ENCODE data around the gene CDK6. TPM values are rescaled to one million over a fixed set of nuclear protein-coding genes. Genes with fewer than 3 reads are reported as not detected.

CDK6 gene
- total and polyA plus RNA-seq, 4 donors = 1.6 to 66.4 (median 12.1) TPM

DNA sequence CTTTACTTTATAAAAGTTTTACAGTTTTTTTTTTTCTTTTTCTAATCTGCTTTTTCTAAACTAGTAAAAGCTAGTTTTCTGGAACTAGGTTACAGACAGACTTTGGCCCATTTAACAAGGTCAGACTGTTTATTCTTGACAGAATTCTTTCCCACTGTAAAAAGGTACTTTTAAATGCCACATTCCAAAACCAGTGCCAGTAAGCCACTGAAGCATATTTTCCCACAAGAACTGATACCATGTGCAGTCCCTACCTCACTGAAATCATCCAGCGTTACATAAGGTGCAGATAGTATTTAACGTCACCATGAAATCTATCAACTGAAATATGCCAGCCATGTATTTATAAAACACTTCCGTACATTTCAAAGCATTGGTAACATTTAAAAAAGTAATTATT lies 121.6 kb downstream of the CDK6 start:
- peaks cover 0 to 19% (median 0%) of the 10 kb centered on the region in 5 donors for H3K4me1 ChIP-seq (ENCODE audit: control insufficient read depth in 5 of 5, insufficient read depth in 5 of 5, low read length in 5 of 5)
- no peak overlapping the region for H3K27ac ChIP-seq (ENCODE audit: low read depth in 1 of 2, low read length in 1 of 2)
- no peaks in the 10 kb centered on the region for H3K27me3 ChIP-seq (ENCODE audit: control insufficient read depth in 3 of 3, insufficient read depth in 3 of 3, low read length in 2 of 3)
- no peak overlapping the region for H3K9ac ChIP-seq (ENCODE audit: insufficient read depth in 1 of 2, low read length in 2 of 2)
- H3K36me3 ChIP-seq (ENCODE audit: control insufficient read depth in 4 of 4, insufficient read depth in 4 of 4, low read length in 4 of 4) = peaks cover 0 to 18% (median 1%) of the 10 kb centered on the region in 4 donors
- no peaks in the 10 kb centered on the region for H3K9me3 ChIP-seq (ENCODE audit: control insufficient read depth in 4 of 4, insufficient read depth in 3 of 4, low read length in 3 of 4)
- no peak overlapping the region for H3K4me3 ChIP-seq
- 74 to 81% methylated on average over 3 of the region's 3 CpGs for WGBS, 2 donors
- ATAC-seq (ENCODE audit: insufficient read depth, low FRiP score) (no peak), DNase-seq (peak in 1 of 3 donors; percentile 32)
- TF ChIP-seq, protein P1, sequence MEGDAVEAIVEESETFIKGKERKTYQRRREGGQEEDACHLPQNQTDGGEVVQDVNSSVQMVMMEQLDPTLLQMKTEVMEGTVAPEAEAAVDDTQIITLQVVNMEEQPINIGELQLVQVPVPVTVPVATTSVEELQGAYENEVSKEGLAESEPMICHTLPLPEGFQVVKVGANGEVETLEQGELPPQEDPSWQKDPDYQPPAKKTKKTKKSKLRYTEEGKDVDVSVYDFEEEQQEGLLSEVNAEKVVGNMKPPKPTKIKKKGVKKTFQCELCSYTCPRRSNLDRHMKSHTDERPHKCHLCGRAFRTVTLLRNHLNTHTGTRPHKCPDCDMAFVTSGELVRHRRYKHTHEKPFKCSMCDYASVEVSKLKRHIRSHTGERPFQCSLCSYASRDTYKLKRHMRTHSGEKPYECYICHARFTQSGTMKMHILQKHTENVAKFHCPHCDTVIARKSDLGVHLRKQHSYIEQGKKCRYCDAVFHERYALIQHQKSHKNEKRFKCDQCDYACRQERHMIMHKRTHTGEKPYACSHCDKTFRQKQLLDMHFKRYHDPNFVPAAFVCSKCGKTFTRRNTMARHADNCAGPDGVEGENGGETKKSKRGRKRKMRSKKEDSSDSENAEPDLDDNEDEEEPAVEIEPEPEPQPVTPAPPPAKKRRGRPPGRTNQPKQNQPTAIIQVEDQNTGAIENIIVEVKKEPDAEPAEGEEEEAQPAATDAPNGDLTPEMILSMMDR (IDR thresholded peaks at IDR 0.05; ENCODE audit: control extremely low read depth, extremely low read depth) = no peak

GRCh38 chr7:92714280-92714679 lies 122.1 kb downstream of the CDK6 start:
- Histone ChIP-seq H3K9me3 (ENCODE audit: control insufficient read depth in 4 of 4, insufficient read depth in 3 of 4, low read length in 3 of 4) (no peaks in the 10 kb centered on the region), H3K4me3 (no peak overlapping the region), H3K36me3 (ENCODE audit: control insufficient read depth in 4 of 4, insufficient read depth in 4 of 4, low read length in 4 of 4) (peaks cover 0 to 18% (median 1%) of the 10 kb centered on the region in 4 donors), H3K9ac (ENCODE audit: insufficient read depth in 1 of 2, low read length in 2 of 2) (no peak overlapping the region), H3K27ac (ENCODE audit: low read depth in 1 of 2, low read length in 1 of 2) (peak overlapping the region in 1 of 2 donors; percentile 26), H3K27me3 (ENCODE audit: control insufficient read depth in 3 of 3, insufficient read depth in 3 of 3, low read length in 2 of 3) (no peaks in the 10 kb centered on the region), H3K4me1 (ENCODE audit: control insufficient read depth in 5 of 5, insufficient read depth in 5 of 5, low read length in 5 of 5) (peaks cover 0 to 19% (median 0%) of the 10 kb centered on the region in 5 donors)
- ATAC-seq (ENCODE audit: insufficient read depth, low FRiP score) = no peak
- DNase-seq = no peak
- TF ChIP-seq, protein P1 (IDR thresholded peaks at IDR 0.05; ENCODE audit: control extremely low read depth, extremely low read depth) = no peak
- 71 to 88% methylated on average over 3 of the region's 3 CpGs for WGBS, 2 donors

DNA sequence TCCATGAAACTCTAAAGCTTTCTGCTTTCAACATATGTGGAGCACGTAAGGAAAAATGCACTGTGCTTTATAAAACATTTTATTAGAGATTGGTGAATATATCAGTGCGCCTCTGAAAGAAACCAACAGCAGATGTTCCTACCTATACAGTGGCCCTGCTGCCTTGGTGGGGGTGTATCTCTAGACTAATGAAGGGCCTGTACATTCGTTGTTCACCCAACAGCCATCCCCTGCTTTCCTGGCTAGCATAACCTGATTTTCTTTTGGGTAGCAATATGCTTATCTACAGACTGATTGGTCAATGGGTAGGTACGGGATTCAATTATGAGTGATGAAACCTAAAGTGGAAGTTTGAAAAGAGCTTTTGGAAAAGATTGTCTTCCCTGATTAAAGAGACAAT lies 126.5 kb downstream of the CDK6 start:
- peaks cover 0 to 5% (median 0%) of the 10 kb centered on the region in 5 donors for H3K4me1 ChIP-seq (ENCODE audit: control insufficient read depth in 5 of 5, insufficient read depth in 5 of 5, low read length in 5 of 5)
- ATAC-seq (ENCODE audit: insufficient read depth, low FRiP score) (no peak), DNase-seq (no peak)
- H3K36me3 ChIP-seq (ENCODE audit: control insufficient read depth in 4 of 4, insufficient read depth in 4 of 4, low read length in 4 of 4) = peaks cover 0 to 10% (median 0%) of the 10 kb centered on the region in 4 donors
- no peak overlapping the region for H3K9ac ChIP-seq (ENCODE audit: insufficient read depth in 1 of 2, low read length in 2 of 2)
- no peaks in the 10 kb centered on the region for H3K27me3 ChIP-seq (ENCODE audit: control insufficient read depth in 3 of 3, insufficient read depth in 3 of 3, low read length in 2 of 3)
- H3K27ac ChIP-seq (ENCODE audit: low read depth in 1 of 2, low read length in 1 of 2) = no peak overlapping the region
- H3K4me3 ChIP-seq = no peak overlapping the region
- TF ChIP-seq, protein P1 (IDR thresholded peaks at IDR 0.05; ENCODE audit: control extremely low read depth, extremely low read depth) = no peak
- WGBS, 2 donors = 82 to 89% methylated on average over 4 of the region's 4 CpGs
- no peaks in the 10 kb centered on the region for H3K9me3 ChIP-seq (ENCODE audit: control insufficient read depth in 4 of 4, insufficient read depth in 3 of 4, low read length in 3 of 4)

DNA sequence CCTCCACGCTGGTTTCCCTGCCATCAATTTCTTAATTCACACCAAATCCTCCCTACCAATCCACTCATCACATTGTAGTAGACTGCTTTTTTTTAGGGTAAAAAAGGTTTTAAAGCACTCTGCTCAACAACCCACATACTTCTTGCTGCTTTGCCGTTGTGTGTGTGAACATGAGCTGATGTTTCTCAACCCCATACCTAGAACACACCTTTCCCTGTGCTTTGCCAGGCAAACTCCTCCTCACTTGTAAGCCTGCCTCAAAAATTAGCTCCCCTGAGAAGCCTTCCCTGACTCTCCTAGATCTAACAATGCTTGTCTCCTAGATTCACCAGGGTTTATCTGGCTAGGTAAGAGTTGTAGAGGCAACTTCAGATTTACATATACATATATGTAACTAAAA lies 127.2 kb downstream of the CDK6 start:
- DNase-seq (no peak), ATAC-seq (ENCODE audit: insufficient read depth, low FRiP score) (no peak)
- WGBS, 2 donors = 84 to 85% methylated on average over 2 of the region's 2 CpGs
- Histone ChIP-seq H3K36me3 (ENCODE audit: control insufficient read depth in 4 of 4, insufficient read depth in 4 of 4, low read length in 4 of 4) (peaks cover 0 to 9% (median 0%) of the 10 kb centered on the region in 4 donors), H3K4me3 (no peak overlapping the region), H3K9me3 (ENCODE audit: control insufficient read depth in 4 of 4, insufficient read depth in 3 of 4, low read length in 3 of 4) (no peaks in the 10 kb centered on the region), H3K27ac (ENCODE audit: low read depth in 1 of 2, low read length in 1 of 2) (no peak overlapping the region), H3K27me3 (ENCODE audit: control insufficient read depth in 3 of 3, insufficient read depth in 3 of 3, low read length in 2 of 3) (no peaks in the 10 kb centered on the region), H3K4me1 (ENCODE audit: control insufficient read depth in 5 of 5, insufficient read depth in 5 of 5, low read length in 5 of 5) (peaks cover 0 to 5% (median 0%) of the 10 kb centered on the region in 5 donors), H3K9ac (ENCODE audit: insufficient read depth in 1 of 2, low read length in 2 of 2) (no peak overlapping the region)
- TF ChIP-seq, protein P1 (IDR thresholded peaks at IDR 0.05; ENCODE audit: control extremely low read depth, extremely low read depth) = no peak

Data from lung (tissue), 12 donors.